Fibroblast of upper back skin (primary cell): ENCODE measurements around the gene RTTN.

Experiments used
- DNase-seq: peaks from one replicate; pipeline ENCODE4 v3.0.0-alpha.2; 2013

Gene RTTN

DNA sequence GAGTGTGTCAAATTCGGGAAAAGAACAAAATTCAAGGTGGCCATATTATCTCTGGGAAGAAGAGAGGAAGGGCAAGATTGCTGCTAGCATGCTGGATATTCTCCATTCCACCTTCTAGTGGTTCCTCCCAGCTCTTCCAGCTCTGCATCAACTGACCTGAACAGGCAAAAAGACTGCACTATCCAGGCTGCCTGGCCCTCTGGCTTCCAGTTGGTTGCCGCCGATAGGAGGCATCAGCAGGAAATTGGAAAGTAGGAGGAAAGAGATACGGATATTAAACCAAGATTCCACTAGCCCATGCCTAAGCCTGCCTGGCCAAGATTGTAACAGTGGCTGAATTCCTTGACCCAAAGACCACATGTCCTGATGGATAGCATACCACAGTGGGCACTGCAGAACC is 1.7 kb upstream of the RTTN start:
- no peak for DNase-seq

- DNase-seq = no peak
Observed at GRCh38 chr18:70200286-70200685, 5.2 kb downstream of the RTTN start.

GRCh38 chr18:70197844-70198243 is 7.6 kb downstream of the RTTN start:
- DNase-seq = no peak

GRCh38 chr18:70197026-70197425 is 8.5 kb downstream of the RTTN start:
- DNase-seq = no peak

GRCh38 chr18:70195852-70196434 is 9.5 kb downstream of the RTTN start:
- peak; percentile 56 for DNase-seq

DNA sequence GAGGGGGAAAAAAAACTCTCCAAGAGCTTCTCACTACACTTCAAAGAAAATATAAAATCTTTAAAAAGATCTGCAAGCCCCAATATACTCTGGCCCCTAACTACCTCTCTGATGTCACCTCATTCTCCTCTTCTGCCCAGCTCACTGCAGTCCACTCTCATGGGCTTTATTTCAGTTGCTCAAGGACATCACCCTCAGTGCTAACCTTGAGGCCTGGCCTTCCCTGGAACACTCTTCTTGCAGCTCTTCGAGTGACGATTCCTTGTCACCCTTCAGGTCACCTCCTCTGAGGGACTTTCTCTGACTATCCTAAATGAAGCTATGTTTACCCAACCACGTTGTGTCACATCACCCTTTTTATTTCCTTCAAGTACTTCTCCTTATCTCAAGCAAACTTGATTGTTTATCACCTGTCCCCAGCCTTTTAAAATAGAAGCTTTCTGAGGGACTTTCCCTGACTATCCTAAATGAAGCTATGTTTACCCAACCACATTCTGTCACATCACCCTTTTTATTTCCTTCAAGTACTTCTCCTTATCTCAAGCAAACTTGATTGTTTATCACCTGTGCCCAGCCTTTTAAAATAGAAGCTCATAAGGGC is 10.4 kb downstream of the RTTN start:
- DNase-seq = no peak

- DNase-seq = no peak
Observed at GRCh38 chr18:70194227-70194890, 11.1 kb downstream of the RTTN start.

DNA sequence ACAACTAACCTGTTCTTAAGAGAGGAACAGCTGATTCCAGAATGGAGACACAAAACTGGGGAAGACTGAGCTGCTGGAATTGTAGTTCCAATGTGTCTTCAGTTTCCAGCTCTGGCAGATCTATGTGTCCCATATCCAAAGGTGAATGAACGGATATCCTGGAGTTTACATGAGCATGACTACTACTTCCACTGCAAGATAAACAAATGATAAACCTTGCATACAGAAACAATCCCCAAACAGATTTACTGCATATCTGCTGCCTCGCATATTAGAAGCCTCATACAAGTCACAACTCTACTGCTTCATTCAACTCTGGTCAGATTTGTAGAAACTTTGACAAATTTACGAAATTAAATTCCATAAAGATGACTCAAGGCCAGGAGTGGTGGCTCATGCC is 15.0 kb downstream of the RTTN start:
- no peak for DNase-seq

- DNase-seq = no peak
Observed at GRCh38 chr18:70188113-70188512, 17.4 kb downstream of the RTTN start.

DNA sequence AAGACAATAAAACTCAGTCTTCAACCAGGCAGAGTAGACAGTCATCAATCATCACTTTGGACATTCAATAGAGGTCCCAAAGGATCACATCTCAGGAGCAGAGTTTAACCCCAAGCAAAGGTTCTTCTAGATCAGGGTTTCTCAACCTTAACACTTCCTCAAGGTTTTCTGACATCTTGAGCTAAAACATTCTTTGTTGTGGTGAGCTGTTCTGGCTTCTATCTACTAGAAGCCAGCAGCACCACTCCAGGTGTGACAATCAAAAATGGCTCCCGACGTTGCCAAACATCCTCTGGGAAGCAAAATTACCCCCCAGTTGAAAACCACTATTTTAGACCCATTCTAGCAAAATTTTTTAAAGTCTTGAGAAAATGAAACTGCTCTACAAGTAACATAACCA is 22.0 kb downstream of the RTTN start:
- DNase-seq = no peak

DNA sequence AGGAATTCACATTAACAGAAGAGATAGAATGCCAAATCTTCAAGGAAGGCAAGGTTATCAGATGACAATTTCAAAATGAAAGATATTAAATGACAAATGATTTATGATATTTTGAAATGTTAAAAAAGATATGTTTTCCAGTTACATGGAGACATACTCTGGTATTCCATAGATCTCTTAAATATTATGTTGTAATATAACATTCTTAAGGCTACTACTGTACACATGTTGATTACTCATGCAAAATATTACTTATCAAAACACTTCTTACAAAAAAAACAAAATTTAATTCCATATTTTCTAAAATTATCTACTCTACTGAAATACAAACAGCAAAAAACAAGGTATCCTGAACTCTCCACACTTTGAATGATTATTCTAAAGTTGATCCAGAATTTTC is 22.9 kb downstream of the RTTN start:
- no peak for DNase-seq

DNA sequence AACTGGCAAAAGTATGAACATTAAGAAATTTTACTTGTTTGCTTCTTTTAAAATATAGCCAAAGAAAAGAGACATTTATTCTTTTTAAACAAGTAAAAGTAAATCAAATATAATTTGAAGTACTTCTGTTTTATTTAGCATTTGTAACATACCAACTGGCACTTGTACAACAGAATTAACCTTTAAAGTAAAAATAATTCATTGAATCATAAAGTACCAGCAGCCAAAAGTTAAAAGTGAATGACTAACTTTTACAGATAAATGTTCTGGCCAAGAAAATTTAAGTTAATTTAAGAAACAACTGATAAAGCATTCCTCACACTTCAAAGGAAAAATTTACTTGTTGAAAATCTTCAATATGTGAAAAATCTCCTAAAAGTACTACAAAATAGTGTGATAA is 23.8 kb downstream of the RTTN start:
- no peak for DNase-seq

DNA sequence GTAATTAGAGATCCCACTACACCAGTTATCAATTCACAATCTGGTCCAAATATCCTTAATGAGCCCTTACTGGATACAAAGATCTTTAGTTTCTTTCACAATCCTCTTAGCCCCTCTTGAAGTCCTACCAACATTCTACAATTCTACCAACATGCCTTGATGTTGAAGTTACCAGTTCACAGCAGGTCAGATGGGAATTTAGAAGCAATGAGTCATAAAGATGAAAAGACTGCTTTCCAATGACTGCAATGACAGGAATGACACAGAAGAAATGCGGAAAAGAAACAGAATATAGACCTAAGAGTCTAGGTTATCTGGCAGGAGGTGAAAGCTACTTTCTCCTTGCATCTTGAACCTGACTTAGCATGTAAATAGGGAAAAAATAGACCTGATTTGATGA is 24.5 kb downstream of the RTTN start:
- DNase-seq = peak; percentile 80

DNA sequence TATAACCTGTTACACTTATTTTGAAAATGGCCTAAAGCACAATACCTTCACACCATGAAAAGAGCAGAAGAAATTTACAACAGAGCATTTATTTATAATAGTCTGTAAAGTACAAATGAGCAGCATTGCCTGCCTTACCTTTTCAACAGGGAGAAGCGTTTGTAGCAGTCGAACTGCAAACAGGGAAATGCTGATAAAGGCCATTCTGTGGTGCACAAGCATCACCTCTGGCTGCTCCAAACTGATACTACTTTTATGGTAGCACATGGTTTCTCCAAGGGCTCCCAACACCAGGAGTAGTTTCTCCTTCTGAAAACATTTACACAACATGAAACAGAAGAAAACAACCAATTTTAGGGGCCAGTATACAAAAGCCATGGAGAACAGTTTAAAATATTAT is 28.9 kb downstream of the RTTN start:
- no peak for DNase-seq

DNA sequence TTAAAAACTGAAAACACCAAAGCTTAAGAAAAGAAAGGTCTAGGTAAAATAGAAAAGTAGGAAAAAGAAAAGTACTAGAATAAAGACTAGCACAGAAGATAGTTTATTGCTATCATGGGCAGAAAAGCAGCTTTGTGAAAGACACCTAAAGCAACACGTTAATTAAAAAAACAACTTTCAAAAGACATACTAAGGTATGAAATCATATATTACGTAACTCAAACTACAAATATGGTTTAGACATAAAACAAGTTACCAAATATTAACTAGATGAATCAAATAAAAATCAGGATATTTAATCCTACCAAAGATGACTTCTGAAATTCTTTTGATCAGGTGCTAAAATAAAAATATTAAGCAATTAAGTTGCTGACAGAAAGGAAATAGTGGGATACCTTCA is 30.3 kb downstream of the RTTN start:
- DNase-seq = no peak

DNA sequence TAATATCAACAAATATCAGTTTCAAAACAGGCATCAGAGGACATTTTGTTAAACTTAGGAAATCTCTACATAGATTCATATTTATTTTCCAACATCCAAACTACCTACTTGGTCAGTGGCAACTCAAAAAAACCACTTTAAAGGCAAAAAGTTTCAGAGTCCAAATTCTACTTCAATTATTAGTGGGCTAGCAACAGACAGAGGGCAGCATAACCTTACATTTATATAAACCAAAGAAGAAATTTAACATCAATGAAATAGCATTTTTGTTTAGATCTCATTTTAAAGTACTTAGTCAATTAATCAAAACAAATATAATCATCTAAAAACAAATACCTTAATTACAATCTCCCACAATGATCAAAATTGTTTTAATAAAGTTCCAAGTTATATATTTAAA is 33.3 kb downstream of the RTTN start:
- peak; percentile 29 for DNase-seq

DNA sequence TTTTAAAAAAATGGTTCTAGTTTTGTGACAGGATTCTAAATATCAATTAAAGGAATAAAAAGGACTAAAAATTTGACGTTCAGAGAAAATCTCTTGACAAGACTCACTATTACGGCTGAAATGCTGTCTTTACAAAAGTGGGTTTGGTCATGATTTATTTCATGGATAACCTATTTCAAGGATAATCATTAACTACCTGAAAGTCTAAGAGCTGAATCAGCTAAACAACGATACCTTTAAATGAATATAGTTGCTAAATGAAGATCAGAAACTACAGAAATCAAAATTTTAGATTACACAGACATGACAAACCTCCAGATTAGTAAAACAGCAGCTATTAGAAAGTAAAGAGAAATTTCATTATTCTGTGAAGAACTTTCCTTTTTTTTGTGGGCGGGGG is 35.7 kb downstream of the RTTN start:
- DNase-seq = no peak

GRCh38 chr18:70166668-70167067 is 38.8 kb downstream of the RTTN start:
- no peak for DNase-seq

DNA sequence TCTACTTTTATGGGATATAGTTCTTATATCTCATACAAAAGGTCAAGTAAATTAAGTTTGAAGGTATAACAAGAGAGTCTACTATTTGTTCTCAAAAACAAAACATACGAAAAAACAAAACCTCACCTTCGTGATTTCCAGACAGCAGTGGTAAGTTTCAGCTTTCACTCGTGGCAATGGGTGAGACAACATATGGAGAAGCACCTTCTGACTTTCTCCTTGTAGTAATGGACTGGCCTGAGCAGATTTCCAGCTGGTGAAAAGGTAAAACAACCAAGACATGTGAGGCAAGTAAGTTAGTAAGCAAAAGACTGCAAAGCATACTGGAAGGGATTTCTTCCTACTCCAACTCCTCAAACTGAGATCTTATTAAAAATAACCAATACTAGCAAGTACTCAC is 39.6 kb downstream of the RTTN start:
- no peak for DNase-seq

- DNase-seq = peak; percentile 20
Observed at GRCh38 chr18:70160073-70160678, 45.3 kb downstream of the RTTN start.

- DNase-seq = no peak
Observed at GRCh38 chr18:70158992-70159717, 46.3 kb downstream of the RTTN start.

- no peak for DNase-seq
Observed at GRCh38 chr18:70156886-70157285, 48.6 kb downstream of the RTTN start.

DNA sequence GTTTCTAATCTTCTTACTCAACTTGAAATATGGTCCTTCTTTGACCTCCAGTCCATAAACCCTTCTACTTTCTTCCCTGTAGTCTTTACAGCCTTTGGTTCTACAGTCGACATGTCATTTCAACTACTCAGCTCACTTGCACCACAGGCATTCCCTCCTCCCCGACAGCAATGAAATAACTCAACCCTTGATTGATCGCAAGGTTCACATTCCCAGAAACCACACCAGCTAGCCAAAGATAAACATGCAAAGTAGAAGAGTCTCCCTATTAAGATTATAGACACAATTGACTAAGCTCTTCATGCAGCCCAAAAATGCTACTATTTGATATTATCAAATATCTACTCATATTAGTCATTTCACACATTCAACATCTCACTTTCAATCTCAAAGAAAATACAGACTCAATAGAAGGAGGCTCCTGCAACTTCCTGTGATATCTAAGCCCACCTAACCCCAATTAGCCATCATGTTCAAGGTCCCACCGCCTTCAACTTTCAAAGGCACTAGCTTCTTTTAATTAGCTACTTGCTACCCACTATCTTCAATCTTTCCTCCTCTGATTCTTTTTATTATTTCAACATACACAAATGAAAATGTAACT is 50.8 kb downstream of the RTTN start:
- peak; percentile 95 for DNase-seq
